Ishikawa (cell line): ENCODE data around the gene ANKRD66.

Experiments
- CREB1 ChIP-seq: IDR thresholded peaks from 2 replicates; pipeline ENCODE4 v1.6.1; 2012; ENCODE audit warnings: low read depth
- EGR1 ChIP-seq: IDR thresholded peaks from 2 replicates; pipeline ENCODE4 v1.6.1; 2012
- EP300 ChIP-seq: IDR thresholded peaks from 2 replicates; pipeline ENCODE4 v1.6.1; 2012; ENCODE audit warnings: borderline replicate concordance
- NFIC ChIP-seq: IDR thresholded peaks from 2 replicates; pipeline ENCODE4 v1.6.1; 2012
- RAD21 ChIP-seq: IDR thresholded peaks from 2 replicates; pipeline ENCODE4 v1.6.1; 2012; ENCODE audit warnings: low read depth
- TAF1 ChIP-seq: IDR thresholded peaks from 2 replicates; pipeline ENCODE4 v1.6.1; 2012; ENCODE audit warnings: low read depth, mild to moderate bottlenecking
- TEAD4 ChIP-seq: IDR thresholded peaks from 2 replicates; pipeline ENCODE4 v1.6.1; 2012
- YY1 ChIP-seq: IDR thresholded peaks from 2 replicates; pipeline ENCODE4 v1.6.1; 2012; ENCODE audit warnings: low read depth
- ZBTB7A ChIP-seq: IDR thresholded peaks from 2 replicates; pipeline ENCODE4 v1.6.1; 2012; ENCODE audit warnings: low read depth
- TF ChIP-seq, protein P1 (sequence below): IDR thresholded peaks from 2 replicates; pipeline ENCODE4 v1.6.1; 2012
- TF ChIP-seq, protein P2 (sequence below): IDR thresholded peaks from 2 replicates; pipeline ENCODE4 v1.6.1; 2012; ENCODE audit warnings: low read depth, mild to moderate bottlenecking

DNA sequence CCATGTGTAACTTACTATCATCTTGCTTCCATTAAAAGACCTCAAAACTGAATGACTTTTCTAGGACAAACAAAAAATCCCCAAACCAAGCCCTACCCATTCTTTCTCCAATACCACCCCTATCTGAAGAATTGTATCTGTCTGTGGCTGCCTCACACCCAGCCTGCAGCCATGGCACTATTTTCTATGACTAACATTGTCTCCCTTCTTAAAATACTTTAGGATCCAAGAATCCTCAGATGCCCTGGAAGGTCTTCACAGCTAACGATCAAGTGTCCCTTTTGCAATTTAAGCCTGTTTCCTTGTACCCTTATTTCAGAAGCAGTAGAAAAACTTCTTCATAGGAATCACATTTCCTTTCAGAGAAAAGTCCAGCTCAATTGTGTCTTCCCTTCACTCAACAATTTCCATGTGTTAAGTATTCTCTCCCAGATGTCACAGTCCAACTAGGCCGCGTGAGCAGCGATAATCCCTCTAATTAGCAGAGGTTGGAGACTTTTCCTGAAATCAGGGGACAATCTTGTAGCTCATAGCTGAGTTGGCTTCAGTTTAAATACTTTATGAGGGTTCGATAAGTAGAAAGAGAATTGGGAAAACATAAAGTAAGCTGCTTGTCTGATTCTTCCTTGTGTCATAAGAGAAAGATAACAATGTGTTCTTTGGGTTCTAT is 41.3 kb downstream of the ANKRD66 start:
- TF ChIP-seq TAF1: no peak
- no peak for TF ChIP-seq TEAD4
- no peak for TF ChIP-seq RAD21
- TF ChIP-seq, protein P1, sequence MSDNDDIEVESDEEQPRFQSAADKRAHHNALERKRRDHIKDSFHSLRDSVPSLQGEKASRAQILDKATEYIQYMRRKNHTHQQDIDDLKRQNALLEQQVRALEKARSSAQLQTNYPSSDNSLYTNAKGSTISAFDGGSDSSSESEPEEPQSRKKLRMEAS: no peak
- TF ChIP-seq EGR1: no peak
- TF ChIP-seq YY1: no peak
- no peak for TF ChIP-seq CREB1
- TF ChIP-seq NFIC: no peak
- no peak for TF ChIP-seq ZBTB7A
- TF ChIP-seq, protein P2, sequence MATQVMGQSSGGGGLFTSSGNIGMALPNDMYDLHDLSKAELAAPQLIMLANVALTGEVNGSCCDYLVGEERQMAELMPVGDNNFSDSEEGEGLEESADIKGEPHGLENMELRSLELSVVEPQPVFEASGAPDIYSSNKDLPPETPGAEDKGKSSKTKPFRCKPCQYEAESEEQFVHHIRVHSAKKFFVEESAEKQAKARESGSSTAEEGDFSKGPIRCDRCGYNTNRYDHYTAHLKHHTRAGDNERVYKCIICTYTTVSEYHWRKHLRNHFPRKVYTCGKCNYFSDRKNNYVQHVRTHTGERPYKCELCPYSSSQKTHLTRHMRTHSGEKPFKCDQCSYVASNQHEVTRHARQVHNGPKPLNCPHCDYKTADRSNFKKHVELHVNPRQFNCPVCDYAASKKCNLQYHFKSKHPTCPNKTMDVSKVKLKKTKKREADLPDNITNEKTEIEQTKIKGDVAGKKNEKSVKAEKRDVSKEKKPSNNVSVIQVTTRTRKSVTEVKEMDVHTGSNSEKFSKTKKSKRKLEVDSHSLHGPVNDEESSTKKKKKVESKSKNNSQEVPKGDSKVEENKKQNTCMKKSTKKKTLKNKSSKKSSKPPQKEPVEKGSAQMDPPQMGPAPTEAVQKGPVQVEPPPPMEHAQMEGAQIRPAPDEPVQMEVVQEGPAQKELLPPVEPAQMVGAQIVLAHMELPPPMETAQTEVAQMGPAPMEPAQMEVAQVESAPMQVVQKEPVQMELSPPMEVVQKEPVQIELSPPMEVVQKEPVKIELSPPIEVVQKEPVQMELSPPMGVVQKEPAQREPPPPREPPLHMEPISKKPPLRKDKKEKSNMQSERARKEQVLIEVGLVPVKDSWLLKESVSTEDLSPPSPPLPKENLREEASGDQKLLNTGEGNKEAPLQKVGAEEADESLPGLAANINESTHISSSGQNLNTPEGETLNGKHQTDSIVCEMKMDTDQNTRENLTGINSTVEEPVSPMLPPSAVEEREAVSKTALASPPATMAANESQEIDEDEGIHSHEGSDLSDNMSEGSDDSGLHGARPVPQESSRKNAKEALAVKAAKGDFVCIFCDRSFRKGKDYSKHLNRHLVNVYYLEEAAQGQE: no peak
- TF ChIP-seq EP300: no peak
